ENCODE data around the gene BRDT. TPM values are rescaled to one million over a fixed set of nuclear protein-coding genes. Genes with fewer than 3 reads are reported as not detected.

Gene BRDT
- total RNA-seq, 1 donor from 2014 or later: not detected

DNA sequence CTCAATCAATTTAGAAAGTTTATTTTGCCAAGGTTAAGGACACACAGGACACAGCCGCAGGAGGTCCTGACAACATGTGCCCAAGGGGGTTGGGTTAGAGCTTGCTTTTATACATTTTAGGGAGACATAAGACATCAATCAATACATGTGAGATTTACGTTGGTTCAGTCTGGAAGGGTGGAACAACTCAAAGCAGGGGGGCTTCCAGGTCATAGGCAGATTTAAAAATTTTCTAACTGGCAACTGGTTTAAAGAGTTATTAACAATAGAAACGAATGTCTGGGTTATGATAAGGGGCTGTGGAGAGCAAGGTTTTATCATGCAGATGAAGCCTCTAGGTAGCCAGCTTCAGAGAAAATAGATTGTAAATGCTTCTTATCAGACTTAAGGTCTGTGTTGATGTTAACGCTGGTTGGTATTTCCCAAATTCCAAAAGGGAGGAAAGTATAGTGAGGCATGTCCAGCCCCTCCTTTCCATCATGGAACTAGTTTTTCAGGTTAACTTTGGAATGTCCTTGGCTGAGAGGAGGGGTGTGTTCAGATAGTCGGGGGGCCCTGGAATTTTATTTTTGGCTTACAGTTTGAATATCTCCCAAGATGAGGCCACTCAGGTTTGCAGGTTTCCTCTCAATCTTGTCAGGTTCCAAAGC lies 32.3 kb upstream of the BRDT start:
- Histone ChIP-seq H3K4me3 (ENCODE audit: insufficient read depth, low read depth, low read length) (no peak overlapping the region), H3K27ac (ENCODE audit: low read depth, low read length) (no peak overlapping the region), H3K9ac (ENCODE audit: low read length) (no peak overlapping the region), H3K36me3 (ENCODE audit: insufficient read depth, low read length) (no peaks in the 10 kb centered on the region), H3K4me1 (ENCODE audit: insufficient read depth, low read length) (no peaks in the 10 kb centered on the region), H3K4me2 (ENCODE audit: low read length) (no peak overlapping the region), H2AFZ (ENCODE audit: low read depth, low read length) (no peak overlapping the region), H3K27me3 (ENCODE audit: insufficient read depth, low read length) (no peaks in the 10 kb centered on the region), H3K9me3 (ENCODE audit: insufficient read depth, low read depth, low read length) (no peaks in the 10 kb centered on the region), H3K79me2 (ENCODE audit: insufficient read depth, low read length) (no peaks in the 10 kb centered on the region), H4K20me1 (ENCODE audit: insufficient read depth, low read length) (no peaks in the 10 kb centered on the region)
- no peaks in the 10 kb centered on the region for H3K36me3 Mint-ChIP-seq (ENCODE audit: low read depth, unreplicated experiment)
- no peak for DNase-seq (ENCODE audit: low read depth)
- no peaks in the 10 kb centered on the region for H3K27me3 Mint-ChIP-seq (ENCODE audit: low read depth, unreplicated experiment)
- H3K9me3 Mint-ChIP-seq (ENCODE audit: unreplicated experiment): no peaks in the 10 kb centered on the region
- no peak for FAIRE-seq
- H3K4me1 Mint-ChIP-seq (ENCODE audit: low read depth, unreplicated experiment): no peaks in the 10 kb centered on the region
- no peak for TF ChIP-seq EZH2 (IDR thresholded peaks at IDR 0.05; ENCODE audit: insufficient read depth, low read length)
- TF ChIP-seq CTCF (IDR thresholded peaks at IDR 0.05; ENCODE audit: insufficient read depth, low read depth, low read length): no peak
- no peak overlapping the region for H3K27ac Mint-ChIP-seq (ENCODE audit: unreplicated experiment)
- H3K4me3 Mint-ChIP-seq (ENCODE audit: unreplicated experiment): no peak overlapping the region

- no peaks in the 10 kb centered on the region for H3K36me3 ChIP-seq (ENCODE audit: insufficient read depth, low read length)
- H3K27ac ChIP-seq (ENCODE audit: low read depth, low read length): no peak overlapping the region
- H3K27me3 ChIP-seq (ENCODE audit: insufficient read depth, low read length): no peaks in the 10 kb centered on the region
- H3K4me1 ChIP-seq (ENCODE audit: insufficient read depth, low read length): peaks cover 8% of the 10 kb centered on the region
- Mint-ChIP-seq H3K9me3 (ENCODE audit: unreplicated experiment) (no peaks in the 10 kb centered on the region), H3K4me1 (ENCODE audit: low read depth, unreplicated experiment) (peaks cover 8% of the 10 kb centered on the region), H3K27me3 (ENCODE audit: low read depth, unreplicated experiment) (no peaks in the 10 kb centered on the region), H3K36me3 (ENCODE audit: low read depth, unreplicated experiment) (no peaks in the 10 kb centered on the region), H3K4me3 (ENCODE audit: unreplicated experiment) (no peak overlapping the region), H3K27ac (ENCODE audit: unreplicated experiment) (no peak overlapping the region)
- TF ChIP-seq CTCF (IDR thresholded peaks at IDR 0.05; ENCODE audit: insufficient read depth, low read depth, low read length) (no peak), EZH2 (IDR thresholded peaks at IDR 0.05; ENCODE audit: insufficient read depth, low read length) (no peak)
- H3K4me2 ChIP-seq (ENCODE audit: low read length): peak overlapping the region; percentile 5
- no peaks in the 10 kb centered on the region for H3K9me3 ChIP-seq (ENCODE audit: insufficient read depth, low read depth, low read length)
- no peaks in the 10 kb centered on the region for H3K79me2 ChIP-seq (ENCODE audit: insufficient read depth, low read length)
- FAIRE-seq (no peak), DNase-seq (ENCODE audit: low read depth) (no peak)
- no peak overlapping the region for H3K9ac ChIP-seq (ENCODE audit: low read length)
- no peak overlapping the region for H3K4me3 ChIP-seq (ENCODE audit: insufficient read depth, low read depth, low read length)
- no peaks in the 10 kb centered on the region for H4K20me1 ChIP-seq (ENCODE audit: insufficient read depth, low read length)
- H2AFZ ChIP-seq (ENCODE audit: low read depth, low read length): no peak overlapping the region
Observed at GRCh38 chr1:91919962-91920361, 29.2 kb upstream of the BRDT start.

DNA sequence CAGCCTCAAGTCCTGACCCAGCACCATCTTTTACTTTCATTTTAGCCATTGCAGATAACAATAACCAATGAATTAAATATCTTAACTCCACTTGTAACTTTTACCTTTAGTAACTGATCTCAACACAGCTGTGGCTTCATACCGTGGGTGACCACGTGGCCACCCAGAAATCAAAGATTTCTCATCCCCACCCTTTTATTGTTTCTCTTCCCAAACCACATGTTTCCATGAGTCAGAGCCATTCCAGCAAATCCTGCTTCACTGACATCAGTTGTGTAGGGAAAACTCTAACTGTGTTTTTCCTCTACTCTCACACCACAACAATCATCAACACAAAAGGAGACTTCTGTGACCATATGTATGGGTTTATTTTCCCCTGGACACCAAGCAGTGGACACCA lies 25.1 kb upstream of the BRDT start:
- Histone ChIP-seq H3K27me3 (ENCODE audit: insufficient read depth, low read length) (no peaks in the 10 kb centered on the region), H3K27ac (ENCODE audit: low read depth, low read length) (no peak overlapping the region), H3K79me2 (ENCODE audit: insufficient read depth, low read length) (no peaks in the 10 kb centered on the region), H3K4me1 (ENCODE audit: insufficient read depth, low read length) (peaks cover 8% of the 10 kb centered on the region), H2AFZ (ENCODE audit: low read depth, low read length) (peak overlapping the region; percentile 8), H3K9ac (ENCODE audit: low read length) (no peak overlapping the region), H3K9me3 (ENCODE audit: insufficient read depth, low read depth, low read length) (no peaks in the 10 kb centered on the region), H3K36me3 (ENCODE audit: insufficient read depth, low read length) (no peaks in the 10 kb centered on the region), H3K4me2 (ENCODE audit: low read length) (no peak overlapping the region), H3K4me3 (ENCODE audit: insufficient read depth, low read depth, low read length) (no peak overlapping the region), H4K20me1 (ENCODE audit: insufficient read depth, low read length) (no peaks in the 10 kb centered on the region)
- FAIRE-seq: no peak
- H3K36me3 Mint-ChIP-seq (ENCODE audit: low read depth, unreplicated experiment): no peaks in the 10 kb centered on the region
- peaks cover 10% of the 10 kb centered on the region for H3K4me1 Mint-ChIP-seq (ENCODE audit: low read depth, unreplicated experiment)
- no peak overlapping the region for H3K4me3 Mint-ChIP-seq (ENCODE audit: unreplicated experiment)
- H3K9me3 Mint-ChIP-seq (ENCODE audit: unreplicated experiment): no peaks in the 10 kb centered on the region
- DNase-seq (ENCODE audit: low read depth): peak; percentile 86
- H3K27me3 Mint-ChIP-seq (ENCODE audit: low read depth, unreplicated experiment): no peaks in the 10 kb centered on the region
- TF ChIP-seq EZH2 (IDR thresholded peaks at IDR 0.05; ENCODE audit: insufficient read depth, low read length): no peak
- TF ChIP-seq CTCF (IDR thresholded peaks at IDR 0.05; ENCODE audit: insufficient read depth, low read depth, low read length): no peak
- peak overlapping the region; percentile 14 for H3K27ac Mint-ChIP-seq (ENCODE audit: unreplicated experiment)

All from astrocyte (in vitro differentiated cells and primary cell).